RWPE2 (cell line): ENCODE measurements around the gene KAZALD1.
A peak's percentile ranks its signal among the peaks of the same experiment; 100 is the strongest.

ENCODE experiments used
- ATAC-seq: fragments of 200-7000 bp; cut with Tn5 transposase; 3 replicates; pipeline ENCODE4 v1.9.1; 2021; ENCODE audit warnings: low read depth
- DNase-seq: peaks from one replicate; pipeline ENCODE4 v3.0.0-alpha.2; 2020; ENCODE audit warnings: low spot score
- H3K27ac ChIP-seq: fragments of 450-650 bp; 2 replicates; pipeline ENCODE4 v1.5.1; 2017; ENCODE audit warnings: mild to moderate bottlenecking; ENCODE audit not compliant: poor library complexity, severe bottlenecking
- H3K27me3 ChIP-seq: fragments of 250-450 bp; sonication (Bioruptor Pico); 2 replicates; pipeline ENCODE4 v1.5.1; 2021; ENCODE audit warnings: mild to moderate bottlenecking, moderate library complexity; ENCODE audit not compliant: insufficient read depth, poor library complexity, severe bottlenecking
- H3K36me3 ChIP-seq: fragments of 250-450 bp; sonication (Bioruptor Pico); 2 replicates; pipeline ENCODE4 v1.5.1; 2020; ENCODE audit warnings: low read depth, mild to moderate bottlenecking, moderate library complexity
- H3K4me1 ChIP-seq: fragments of 250-450 bp; sonication (Bioruptor Pico); 2 replicates; pipeline ENCODE4 v1.5.1; 2021; ENCODE audit warnings: mild to moderate bottlenecking, moderate library complexity; ENCODE audit not compliant: insufficient read depth, poor library complexity, severe bottlenecking
- H3K4me3 ChIP-seq: fragments of 250-450 bp; sonication (Bioruptor Pico); 2 replicates; pipeline ENCODE4 v1.5.1; 2021; ENCODE audit warnings: mild to moderate bottlenecking, moderate library complexity; ENCODE audit not compliant: severe bottlenecking
- H3K9me3 ChIP-seq: fragments of 250-450 bp; sonication (Bioruptor Pico); 2 replicates; pipeline ENCODE4 v1.5.1; 2021; ENCODE audit warnings: mild to moderate bottlenecking, moderate library complexity; ENCODE audit not compliant: severe bottlenecking
- TF ChIP-seq, protein P1 (sequence below): fragments of 450-650 bp; IDR thresholded peaks from one replicate; pipeline ENCODE4 v1.5.1; 2017; ENCODE audit warnings: mild to moderate bottlenecking, moderate library complexity; ENCODE audit not compliant: poor library complexity, severe bottlenecking

Gene KAZALD1

DNA sequence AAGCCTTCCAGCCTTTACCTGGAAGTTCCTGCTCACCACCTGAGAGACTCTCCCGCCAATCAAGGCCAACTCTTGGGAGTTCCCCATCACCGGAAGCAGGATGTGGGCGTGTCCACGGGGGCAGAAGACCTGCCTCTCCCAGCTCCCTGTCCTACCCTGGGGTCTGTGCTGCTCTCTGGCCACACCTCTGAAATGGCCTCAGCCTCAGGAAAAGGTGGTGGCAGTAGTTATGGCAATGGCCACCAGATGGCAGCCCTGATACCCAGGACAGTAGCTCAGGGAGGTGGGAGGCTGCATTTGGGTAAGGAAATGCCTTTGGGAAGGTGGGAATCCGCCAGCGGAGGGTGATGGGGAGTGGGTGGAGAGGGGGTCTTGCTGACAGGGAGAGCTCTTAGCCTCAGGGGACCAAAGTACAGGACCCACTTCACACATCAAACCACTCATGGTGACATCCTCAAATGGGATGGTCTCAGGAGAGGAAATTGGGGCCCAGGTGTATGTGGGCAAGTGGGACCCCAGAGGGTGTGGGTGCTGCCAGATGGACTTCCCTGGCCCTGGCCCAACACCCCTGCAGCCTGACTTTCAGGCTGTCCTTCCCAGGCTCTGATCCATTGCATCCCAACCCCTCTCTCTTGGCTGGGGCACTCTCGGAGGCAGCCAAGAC lies 33.9 kb downstream of the KAZALD1 start:
- ATAC-seq (peak; percentile 92), DNase-seq (peak; percentile 87)
- Histone ChIP-seq H3K27ac (no peak overlapping the region), H3K27me3 (no peaks in the 10 kb centered on the region), H3K36me3 (no peaks in the 10 kb centered on the region), H3K9me3 (no peaks in the 10 kb centered on the region), H3K4me1 (no peaks in the 10 kb centered on the region), H3K4me3 (no peak overlapping the region)
- TF ChIP-seq, protein P1, sequence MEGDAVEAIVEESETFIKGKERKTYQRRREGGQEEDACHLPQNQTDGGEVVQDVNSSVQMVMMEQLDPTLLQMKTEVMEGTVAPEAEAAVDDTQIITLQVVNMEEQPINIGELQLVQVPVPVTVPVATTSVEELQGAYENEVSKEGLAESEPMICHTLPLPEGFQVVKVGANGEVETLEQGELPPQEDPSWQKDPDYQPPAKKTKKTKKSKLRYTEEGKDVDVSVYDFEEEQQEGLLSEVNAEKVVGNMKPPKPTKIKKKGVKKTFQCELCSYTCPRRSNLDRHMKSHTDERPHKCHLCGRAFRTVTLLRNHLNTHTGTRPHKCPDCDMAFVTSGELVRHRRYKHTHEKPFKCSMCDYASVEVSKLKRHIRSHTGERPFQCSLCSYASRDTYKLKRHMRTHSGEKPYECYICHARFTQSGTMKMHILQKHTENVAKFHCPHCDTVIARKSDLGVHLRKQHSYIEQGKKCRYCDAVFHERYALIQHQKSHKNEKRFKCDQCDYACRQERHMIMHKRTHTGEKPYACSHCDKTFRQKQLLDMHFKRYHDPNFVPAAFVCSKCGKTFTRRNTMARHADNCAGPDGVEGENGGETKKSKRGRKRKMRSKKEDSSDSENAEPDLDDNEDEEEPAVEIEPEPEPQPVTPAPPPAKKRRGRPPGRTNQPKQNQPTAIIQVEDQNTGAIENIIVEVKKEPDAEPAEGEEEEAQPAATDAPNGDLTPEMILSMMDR: peak; percentile 85

DNA sequence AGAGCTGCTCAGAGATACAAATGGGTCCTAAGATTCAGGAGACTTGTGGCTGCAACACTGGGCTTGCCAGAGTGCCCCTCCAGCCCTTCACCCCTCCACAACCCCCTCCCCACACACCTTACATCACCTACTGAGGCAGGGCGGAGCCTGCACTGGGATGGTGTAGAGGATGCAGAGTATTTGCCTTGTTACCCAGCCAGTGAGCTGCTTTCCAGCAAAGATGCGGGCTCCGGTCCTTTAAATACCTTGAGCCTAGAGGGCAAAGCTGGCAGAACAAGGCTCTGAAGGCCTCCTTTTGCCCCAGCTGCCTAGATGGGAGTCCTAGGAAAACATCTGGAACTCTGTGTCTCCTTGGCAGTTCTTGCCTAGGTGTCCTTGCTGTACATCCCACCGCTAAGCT lies 34.6 kb downstream of the KAZALD1 start:
- Histone ChIP-seq H3K36me3 (no peaks in the 10 kb centered on the region), H3K27ac (no peak overlapping the region), H3K9me3 (no peaks in the 10 kb centered on the region), H3K4me3 (no peak overlapping the region), H3K4me1 (no peaks in the 10 kb centered on the region), H3K27me3 (no peaks in the 10 kb centered on the region)
- no peak for ATAC-seq
- no peak for DNase-seq
- TF ChIP-seq, protein P1: no peak

DNA sequence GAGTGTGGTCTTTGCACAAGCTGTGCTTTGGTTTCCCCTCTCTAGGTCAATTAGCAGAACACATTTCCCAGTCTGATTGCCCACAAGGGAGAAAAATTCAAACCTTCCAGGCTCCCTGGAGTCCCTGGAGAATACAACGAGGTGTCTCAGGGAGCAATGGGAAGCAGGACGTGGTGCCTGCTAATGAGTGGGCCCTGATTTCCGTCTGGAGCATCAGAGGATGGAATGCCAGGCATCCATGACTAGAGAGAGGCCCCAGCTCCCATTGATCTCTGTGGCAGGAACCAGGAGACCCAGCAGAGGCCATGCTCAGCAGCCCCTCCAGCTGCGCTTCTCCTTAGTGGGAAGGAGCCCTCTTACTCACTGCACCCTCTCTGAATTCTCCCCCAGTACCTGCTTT lies 36.1 kb downstream of the KAZALD1 start:
- Histone ChIP-seq H3K36me3 (no peaks in the 10 kb centered on the region), H3K27ac (no peak overlapping the region), H3K4me1 (no peaks in the 10 kb centered on the region), H3K9me3 (no peaks in the 10 kb centered on the region), H3K4me3 (no peak overlapping the region), H3K27me3 (no peaks in the 10 kb centered on the region)
- DNase-seq: no peak
- TF ChIP-seq, protein P1: no peak
- no peak for ATAC-seq

DNA sequence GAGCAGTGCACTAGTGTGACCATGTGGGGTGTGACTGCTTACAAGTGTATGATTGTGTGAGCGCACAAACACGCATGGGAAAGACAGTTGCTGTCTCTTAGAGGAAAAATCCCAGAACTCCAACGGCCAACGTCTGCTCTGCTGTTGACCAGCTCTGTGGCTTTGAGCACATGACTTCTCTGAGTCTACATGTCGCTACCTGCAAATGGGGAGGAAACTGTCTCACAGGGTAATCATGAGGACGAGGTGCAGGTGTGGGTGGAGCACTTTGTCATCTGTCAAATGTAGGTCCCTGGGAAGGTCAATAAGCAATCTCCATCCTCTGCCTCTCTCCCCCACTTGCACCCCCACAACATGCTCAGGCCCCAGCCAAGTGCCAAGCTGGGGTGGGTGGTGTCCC lies 38.1 kb downstream of the KAZALD1 start:
- Histone ChIP-seq H3K36me3 (no peaks in the 10 kb centered on the region), H3K9me3 (no peaks in the 10 kb centered on the region), H3K4me1 (no peaks in the 10 kb centered on the region), H3K27ac (no peak overlapping the region), H3K4me3 (no peak overlapping the region), H3K27me3 (no peaks in the 10 kb centered on the region)
- TF ChIP-seq, protein P1: no peak
- no peak for ATAC-seq
- DNase-seq: no peak

DNA sequence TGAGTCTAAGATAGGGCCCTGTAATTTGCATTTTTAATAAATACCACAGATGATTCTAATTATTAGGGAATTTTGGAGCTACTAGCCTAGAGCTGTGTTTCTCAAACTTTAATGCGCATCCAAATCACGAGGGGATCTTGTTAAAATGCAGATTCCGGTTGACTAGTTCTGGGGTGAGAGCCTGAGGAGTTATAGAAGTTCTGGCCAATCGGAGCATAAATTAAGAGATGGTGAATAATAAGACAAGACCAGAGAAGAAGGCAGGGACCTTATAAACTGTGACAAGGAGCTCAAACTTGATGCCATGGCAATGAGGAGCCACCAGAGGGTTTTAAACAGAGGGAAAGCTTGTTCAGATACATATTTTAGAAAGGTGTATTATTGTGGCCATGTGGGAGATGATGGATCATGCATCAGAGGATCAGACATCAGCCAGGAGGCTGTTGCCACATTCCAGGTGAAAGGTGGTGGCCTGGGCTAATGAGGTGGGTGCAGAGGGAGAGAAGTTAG lies 39.6 kb downstream of the KAZALD1 start:
- Histone ChIP-seq H3K36me3 (no peaks in the 10 kb centered on the region), H3K4me3 (no peak overlapping the region), H3K9me3 (no peaks in the 10 kb centered on the region), H3K27me3 (no peaks in the 10 kb centered on the region), H3K4me1 (no peaks in the 10 kb centered on the region), H3K27ac (no peak overlapping the region)
- TF ChIP-seq, protein P1: no peak
- ATAC-seq (no peak), DNase-seq (no peak)
